ENCODE data around the gene IZUMO2. TPM values are rescaled to one million over a fixed set of nuclear protein-coding genes. Genes with fewer than 3 reads are reported as not detected.
"Not testable (repeated sequence)": the region's sequence is repeated elsewhere in the genome, so short reads cannot be mapped to it uniquely, and the experiment has no call there.

The IZUMO2 gene
- polyA plus RNA-seq, 1 donor from 2014 or later = not detected

DNA sequence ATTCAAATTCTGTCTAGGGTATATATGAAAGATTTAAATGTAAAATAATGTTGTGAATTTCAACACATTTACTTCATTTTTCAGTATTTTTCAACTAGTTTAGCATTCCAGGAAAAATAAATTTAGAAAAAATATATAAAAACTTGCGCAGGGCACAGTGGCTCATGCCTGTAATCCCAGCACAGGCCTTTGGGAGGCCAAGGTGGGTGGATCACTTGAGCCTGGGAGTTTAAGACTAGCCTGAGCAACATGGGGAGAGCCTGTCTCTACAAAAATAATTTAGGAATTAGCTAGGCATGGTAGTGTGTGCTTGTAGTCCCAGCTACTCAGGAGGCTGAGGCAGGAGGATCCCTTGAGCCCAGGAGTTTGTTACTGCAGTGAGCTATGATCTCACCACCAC is 21.2 kb downstream of the IZUMO2 start:
- H3K4me2 ChIP-seq (ENCODE audit: low read length); H3K27me3 ChIP-seq (ENCODE audit: insufficient read depth, low read depth, low read length); H3K9me2 ChIP-seq (ENCODE audit: insufficient read depth, low read length); H3K36me3 ChIP-seq (ENCODE audit: insufficient read depth, low read length); H3K4me3 ChIP-seq (ENCODE audit: low read length); H4K20me1 ChIP-seq (ENCODE audit: insufficient read depth); H2AFZ ChIP-seq (ENCODE audit: low read depth, low read length); H3K9me3 ChIP-seq (ENCODE audit: low read length); H3K27ac ChIP-seq (ENCODE audit: low read length); H3K9ac ChIP-seq (ENCODE audit: low read length); H3K79me2 ChIP-seq (replicated peaks; ENCODE audit: insufficient read depth, low read length); H3F3A ChIP-seq (ENCODE audit: insufficient read depth, low read length, poor library complexity, severe bottlenecking): not testable (repeated sequence)

DNA sequence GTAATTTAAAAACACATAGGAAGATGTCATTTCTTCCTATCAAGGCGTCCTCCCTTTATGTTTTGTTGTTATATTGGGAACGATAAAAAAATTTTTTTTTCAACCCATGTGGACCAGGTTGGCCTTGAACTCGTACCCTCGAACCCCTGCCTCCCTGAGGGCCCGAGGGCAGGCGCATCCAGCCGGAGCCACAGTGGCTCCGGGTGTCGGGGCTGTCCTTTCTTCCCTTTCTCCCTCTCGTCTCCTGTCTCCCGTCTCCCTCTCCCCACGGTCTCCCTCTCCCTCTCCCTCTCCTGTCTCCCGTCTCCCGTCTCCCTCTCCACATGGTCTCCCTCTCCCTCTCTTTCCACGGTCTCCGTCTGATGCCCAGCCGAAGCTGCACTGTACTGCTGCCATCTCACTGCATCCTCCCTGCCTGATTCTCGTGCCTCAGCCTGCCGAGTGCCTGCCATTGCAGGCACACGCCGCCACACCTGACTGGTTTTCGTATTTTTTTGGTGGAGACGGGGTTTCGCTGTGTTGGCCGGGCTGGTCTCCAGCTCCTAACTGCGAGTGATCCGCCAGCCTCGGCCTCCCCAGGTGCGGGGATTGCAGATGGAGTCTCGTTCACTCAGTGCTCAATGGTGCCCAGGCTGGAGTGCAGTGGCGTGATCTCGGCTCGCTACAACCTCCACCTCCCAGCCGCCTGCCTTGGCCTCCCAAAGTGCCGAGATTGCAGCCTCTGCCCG is 22.8 kb downstream of the IZUMO2 start:
- not testable (repeated sequence) for H4K20me1 ChIP-seq (ENCODE audit: insufficient read depth)

DNA sequence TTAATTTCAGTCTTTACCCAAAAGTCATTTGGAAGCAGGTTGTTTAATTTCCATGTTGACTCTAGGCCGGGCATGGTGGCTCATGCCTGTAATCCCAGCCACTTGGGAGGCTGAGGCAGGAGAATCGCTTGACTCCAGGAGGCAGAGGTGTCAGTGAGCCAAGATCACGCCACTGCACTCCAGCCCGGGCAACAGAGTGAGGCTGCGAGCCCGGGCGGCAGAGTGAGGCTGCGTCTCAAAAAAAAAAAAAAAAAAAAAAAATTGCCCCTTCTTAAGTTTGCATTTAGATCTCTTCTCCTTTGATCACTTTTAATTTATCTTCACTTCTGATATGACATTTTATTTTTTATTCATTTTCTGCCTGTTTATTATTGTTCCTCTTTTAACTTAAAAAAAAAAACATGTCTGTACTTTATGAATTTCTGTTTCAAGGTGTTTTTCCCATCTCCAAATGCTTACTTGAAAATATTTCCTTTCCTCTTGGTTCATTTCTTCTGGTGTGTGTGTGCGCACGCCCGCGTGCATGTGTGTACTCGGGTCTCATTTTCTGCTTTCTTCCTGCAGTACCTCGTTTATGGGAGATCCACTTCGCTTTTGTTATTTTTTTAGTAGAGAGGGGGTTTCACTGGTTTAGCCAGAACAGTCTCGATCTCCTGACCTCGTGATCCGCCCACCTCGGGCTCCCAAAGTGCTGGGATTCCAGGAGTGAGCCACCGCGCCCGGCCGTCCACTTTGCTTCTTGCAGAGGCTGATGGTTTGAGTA is 26.3 kb downstream of the IZUMO2 start:
- not testable (repeated sequence) for H3K27ac ChIP-seq (ENCODE audit: low read length); H3K27me3 ChIP-seq (ENCODE audit: insufficient read depth, low read depth, low read length); H3K9me2 ChIP-seq (ENCODE audit: insufficient read depth, low read length); H4K20me1 ChIP-seq (ENCODE audit: insufficient read depth); H3K79me2 ChIP-seq (replicated peaks; ENCODE audit: insufficient read depth, low read length); H3K4me2 ChIP-seq (ENCODE audit: low read length); H3K36me3 ChIP-seq (ENCODE audit: insufficient read depth, low read length); H3K4me3 ChIP-seq (ENCODE audit: low read length); H2AFZ ChIP-seq (ENCODE audit: low read depth, low read length); H3K9me3 ChIP-seq (ENCODE audit: low read length); H3F3A ChIP-seq (ENCODE audit: insufficient read depth, low read length, poor library complexity, severe bottlenecking); H3K9ac ChIP-seq (ENCODE audit: low read length)

More for the DNA sequence above, 22.8 kb downstream of the IZUMO2 start:
- H3K9me3 ChIP-seq (ENCODE audit: low read length); H3K79me2 ChIP-seq (replicated peaks; ENCODE audit: insufficient read depth, low read length); H3F3A ChIP-seq (ENCODE audit: insufficient read depth, low read length, poor library complexity, severe bottlenecking); H3K4me3 ChIP-seq (ENCODE audit: low read length); H3K27ac ChIP-seq (ENCODE audit: low read length); H3K9me2 ChIP-seq (ENCODE audit: insufficient read depth, low read length); H3K27me3 ChIP-seq (ENCODE audit: insufficient read depth, low read depth, low read length); H3K4me2 ChIP-seq (ENCODE audit: low read length); H2AFZ ChIP-seq (ENCODE audit: low read depth, low read length); H3K36me3 ChIP-seq (ENCODE audit: insufficient read depth, low read length); H3K9ac ChIP-seq (ENCODE audit: low read length): not testable (repeated sequence)

DNA sequence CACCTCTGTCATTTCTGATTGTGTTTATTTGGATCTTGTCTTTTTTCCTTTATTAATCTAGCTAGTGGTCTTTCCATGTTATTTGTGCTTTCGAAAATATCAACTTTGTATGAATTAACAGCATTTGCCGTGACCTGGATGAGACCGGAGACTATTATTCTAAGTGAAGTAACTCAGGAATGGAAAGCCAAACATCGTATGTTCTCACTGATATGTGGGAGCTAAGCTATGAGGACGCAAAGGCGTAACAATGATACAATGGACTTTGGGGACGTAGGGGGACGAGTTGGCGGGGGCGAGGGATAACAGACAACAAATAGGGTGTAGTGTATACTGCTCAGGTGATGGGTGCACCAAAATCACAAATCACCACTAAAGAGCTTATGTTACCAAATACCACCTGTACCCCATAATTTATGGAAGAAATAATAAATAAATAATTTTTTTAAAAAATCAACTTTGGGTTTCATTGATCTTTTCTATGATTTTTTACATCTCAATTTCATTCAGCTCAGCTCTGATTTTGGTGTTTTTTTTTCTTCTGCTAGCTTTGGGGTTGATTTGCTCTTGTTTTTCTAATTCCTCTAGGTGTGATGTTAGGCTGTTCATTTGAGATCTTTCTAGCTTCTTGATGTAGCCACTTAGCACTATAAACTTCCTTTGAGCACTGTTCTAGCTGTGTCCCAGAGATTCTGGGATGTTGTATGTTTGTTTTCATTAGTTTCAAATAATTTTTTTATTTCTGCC is 27.1 kb downstream of the IZUMO2 start:
- not testable (repeated sequence) for H3K9me3 ChIP-seq (ENCODE audit: low read length); H3K79me2 ChIP-seq (replicated peaks; ENCODE audit: insufficient read depth, low read length); H3K36me3 ChIP-seq (ENCODE audit: insufficient read depth, low read length); H3K4me2 ChIP-seq (ENCODE audit: low read length); H3K4me3 ChIP-seq (ENCODE audit: low read length); H3K9ac ChIP-seq (ENCODE audit: low read length); H3K27me3 ChIP-seq (ENCODE audit: insufficient read depth, low read depth, low read length); H3K27ac ChIP-seq (ENCODE audit: low read length); H3K9me2 ChIP-seq (ENCODE audit: insufficient read depth, low read length); H3F3A ChIP-seq (ENCODE audit: insufficient read depth, low read length, poor library complexity, severe bottlenecking); H2AFZ ChIP-seq (ENCODE audit: low read depth, low read length); H4K20me1 ChIP-seq (ENCODE audit: insufficient read depth)

GRCh38 chr19:50134777-50135719 is 28.0 kb downstream of the IZUMO2 start:
- not testable (repeated sequence) for H3K4me2 ChIP-seq (ENCODE audit: low read length); H3K27me3 ChIP-seq (ENCODE audit: insufficient read depth, low read depth, low read length); H3K36me3 ChIP-seq (ENCODE audit: insufficient read depth, low read length); H3K4me3 ChIP-seq (ENCODE audit: low read length); H2AFZ ChIP-seq (ENCODE audit: low read depth, low read length); H4K20me1 ChIP-seq (ENCODE audit: insufficient read depth); H3F3A ChIP-seq (ENCODE audit: insufficient read depth, low read length, poor library complexity, severe bottlenecking); H3K9me3 ChIP-seq (ENCODE audit: low read length); H3K9me2 ChIP-seq (ENCODE audit: insufficient read depth, low read length); H3K9ac ChIP-seq (ENCODE audit: low read length); H3K79me2 ChIP-seq (replicated peaks; ENCODE audit: insufficient read depth, low read length); H3K27ac ChIP-seq (ENCODE audit: low read length)

DNA sequence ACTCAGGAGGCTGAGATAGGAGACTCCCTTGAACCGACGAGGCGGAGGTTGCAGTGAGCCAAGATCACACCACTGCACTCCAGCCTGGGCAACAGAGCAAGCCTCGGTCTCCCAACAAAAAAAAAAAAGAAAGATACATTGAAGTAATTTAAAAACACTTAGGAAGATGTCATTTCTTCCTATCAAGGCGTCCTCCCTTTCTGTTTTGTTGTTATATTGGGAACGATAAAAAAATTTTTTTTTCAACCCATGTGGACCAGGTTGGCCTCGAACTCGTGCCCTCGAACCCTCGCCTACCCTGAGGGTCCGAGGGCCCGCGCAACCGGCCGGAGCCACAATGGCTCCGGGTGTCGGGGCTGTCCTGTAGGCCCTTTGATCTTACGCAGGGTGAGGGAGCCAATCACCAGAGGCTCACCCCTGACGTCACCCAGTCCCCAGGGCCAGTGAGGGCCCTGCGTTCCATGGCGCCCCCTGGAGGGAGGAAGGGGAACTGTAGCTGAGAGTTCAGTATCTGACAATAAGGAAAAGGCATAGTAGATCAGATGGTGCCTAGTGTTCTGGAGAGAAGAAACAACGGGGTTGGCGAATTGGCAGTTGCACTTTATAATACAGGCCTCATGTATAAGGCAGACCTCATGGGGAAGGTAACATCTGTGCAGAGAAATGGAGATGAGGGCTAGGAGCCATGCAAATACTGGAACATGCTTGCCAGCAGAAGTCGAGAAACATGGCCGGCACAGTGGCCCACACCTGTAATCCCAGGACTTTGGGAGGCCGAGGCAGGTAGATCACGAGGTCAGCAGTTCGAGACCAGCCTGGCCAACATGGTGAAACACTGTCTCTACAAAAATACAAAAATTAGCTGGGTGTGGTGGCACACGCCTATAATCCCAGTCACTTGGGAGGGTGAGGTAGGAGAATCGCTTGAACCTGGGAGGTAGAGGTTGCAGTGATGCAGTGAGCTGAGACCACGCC is 29.3 kb downstream of the IZUMO2 start:
- not testable (repeated sequence) for H3K9ac ChIP-seq (ENCODE audit: low read length); H2AFZ ChIP-seq (ENCODE audit: low read depth, low read length); H3K4me2 ChIP-seq (ENCODE audit: low read length); H3K27me3 ChIP-seq (ENCODE audit: insufficient read depth, low read depth, low read length); H3K9me2 ChIP-seq (ENCODE audit: insufficient read depth, low read length); H3K9me3 ChIP-seq (ENCODE audit: low read length); H4K20me1 ChIP-seq (ENCODE audit: insufficient read depth); H3F3A ChIP-seq (ENCODE audit: insufficient read depth, low read length, poor library complexity, severe bottlenecking); H3K79me2 ChIP-seq (replicated peaks; ENCODE audit: insufficient read depth, low read length); H3K4me3 ChIP-seq (ENCODE audit: low read length); H3K27ac ChIP-seq (ENCODE audit: low read length); H3K36me3 ChIP-seq (ENCODE audit: insufficient read depth, low read length)

Data from neural cell (in vitro differentiated cells).